GM08714 (cell line): ENCODE results near the gene PCYT1B.
"Not testable (repeated sequence)": the region's sequence is repeated elsewhere in the genome, so short reads cannot be mapped to it uniquely, and the experiment has no call there.

Experiments
- H3K4me3 ChIP-seq: fragments of 200-500 bp; sonication (Bioruptor generic); 2 replicates; pipeline ENCODE4 v1.5.1; 2014; ENCODE audit warnings: mild to moderate bottlenecking, low read length, inconsistent platforms
- ZNF274 ChIP-seq: IDR thresholded peaks from 2 replicates; pipeline ENCODE4 v1.6.1; 2012; ENCODE audit warnings: mild to moderate bottlenecking, low read depth, low read length

PCYT1B gene

GRCh38 chrX:24659106-24659505, 12.0 kb upstream of the PCYT1B start:
- TF ChIP-seq ZNF274: no peak

GRCh38 chrX:24658421-24658820, 11.3 kb upstream of the PCYT1B start:
- no peak for TF ChIP-seq ZNF274
- no peak overlapping the region for H3K4me3 ChIP-seq

More at GRCh38 chrX:24659106-24659505, 12.0 kb upstream of the PCYT1B start:
- H3K4me3 ChIP-seq: no peak overlapping the region

GRCh38 chrX:24657671-24658386, 10.7 kb upstream of the PCYT1B start:
- H3K4me3 ChIP-seq: no peak overlapping the region
- no peak for TF ChIP-seq ZNF274

GRCh38 chrX:24655679-24656078, 8.5 kb upstream of the PCYT1B start:
- H3K4me3 ChIP-seq: not testable (repeated sequence)

- no peak for TF ChIP-seq ZNF274
- H3K4me3 ChIP-seq: no peak overlapping the region
Measured at GRCh38 chrX:24651783-24652182, 4.6 kb upstream of the PCYT1B start.

GRCh38 chrX:24648495-24648894, 1.3 kb upstream of the PCYT1B start:
- no peak for TF ChIP-seq ZNF274
- H3K4me3 ChIP-seq: no peak overlapping the region

GRCh38 chrX:24646745-24647182, 383 bp downstream of the PCYT1B start:
- no peak for TF ChIP-seq ZNF274
- no peak overlapping the region; the same call in 1 of the 2 replicates for H3K4me3 ChIP-seq

- H3K4me3 ChIP-seq: no peak overlapping the region
- TF ChIP-seq ZNF274: no peak
Measured at GRCh38 chrX:24646006-24646405, 1.1 kb downstream of the PCYT1B start.

- TF ChIP-seq ZNF274: no peak
- H3K4me3 ChIP-seq: no peak overlapping the region
Measured at GRCh38 chrX:24643116-24643515, 4.0 kb downstream of the PCYT1B start.

- no peak overlapping the region for H3K4me3 ChIP-seq
Measured at GRCh38 chrX:24629701-24630100, 17.4 kb downstream of the PCYT1B start.

GRCh38 chrX:24619647-24620046, 27.5 kb downstream of the PCYT1B start:
- no peak for TF ChIP-seq ZNF274
- no peak overlapping the region for H3K4me3 ChIP-seq

More at GRCh38 chrX:24629701-24630100, 17.4 kb downstream of the PCYT1B start:
- no peak for TF ChIP-seq ZNF274

GRCh38 chrX:24610516-24610915, 36.6 kb downstream of the PCYT1B start:
- no peak for TF ChIP-seq ZNF274
- no peak overlapping the region for H3K4me3 ChIP-seq

- TF ChIP-seq ZNF274: no peak
Measured at GRCh38 chrX:24607616-24608015, 39.5 kb downstream of the PCYT1B start.

GRCh38 chrX:24605941-24606340, 41.2 kb downstream of the PCYT1B start:
- H3K4me3 ChIP-seq: not testable (repeated sequence)

More at GRCh38 chrX:24607616-24608015, 39.5 kb downstream of the PCYT1B start:
- no peak overlapping the region for H3K4me3 ChIP-seq

- TF ChIP-seq ZNF274: no peak
- H3K4me3 ChIP-seq: no peak overlapping the region
Measured at GRCh38 chrX:24603191-24603590, 44.0 kb downstream of the PCYT1B start.

- TF ChIP-seq ZNF274: no peak
- no peak overlapping the region for H3K4me3 ChIP-seq
Measured at GRCh38 chrX:24601858-24602257, 45.3 kb downstream of the PCYT1B start.

- no peak for TF ChIP-seq ZNF274
- H3K4me3 ChIP-seq: no peak overlapping the region
Measured at GRCh38 chrX:24594501-24594900, 52.6 kb downstream of the PCYT1B start.
